Measurements from ENCODE around the gene FAHD1.

Gene FAHD1

DNA sequence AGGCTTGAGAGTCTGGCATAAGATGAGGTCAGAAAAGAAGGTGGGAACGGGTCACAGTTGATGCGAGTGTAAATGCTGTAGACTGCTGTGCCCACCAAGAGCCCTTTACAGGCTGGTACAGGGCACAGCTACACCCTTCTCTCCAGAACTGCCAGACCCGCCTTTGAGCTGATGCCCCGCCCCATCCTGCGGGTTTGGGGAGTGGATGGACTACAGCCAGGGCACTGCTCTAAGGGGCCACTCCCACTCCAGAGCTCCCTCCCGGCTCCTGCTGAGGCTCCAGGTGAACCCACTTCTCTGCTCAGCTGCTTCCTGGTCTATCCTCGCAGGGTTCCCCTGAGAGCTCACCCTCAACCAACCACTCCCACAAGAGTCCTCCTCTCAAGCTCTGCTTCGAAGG is 32.6 kb downstream of the FAHD1 start:
- no peak overlapping the region for H3K27ac ChIP-seq (ENCODE audit: low read depth, low read length)
- H4K20me1 ChIP-seq (ENCODE audit: control insufficient read depth, insufficient read depth, low read depth, low read length) = no peaks in the 10 kb centered on the region
- peaks cover 57% of the 10 kb centered on the region for H3K27me3 ChIP-seq (ENCODE audit: control insufficient read depth, low read length)
- H3K79me2 ChIP-seq (ENCODE audit: control insufficient read depth, low read length) = no peaks in the 10 kb centered on the region
- no peaks in the 10 kb centered on the region for H3K4me1 ChIP-seq (ENCODE audit: control insufficient read depth, low read length)
- no peaks in the 10 kb centered on the region for H3K9me3 ChIP-seq (ENCODE audit: control insufficient read depth, insufficient read depth, low read length)
- no peak overlapping the region for H3K4me3 ChIP-seq (ENCODE audit: low read length)
- TF ChIP-seq, protein P1, sequence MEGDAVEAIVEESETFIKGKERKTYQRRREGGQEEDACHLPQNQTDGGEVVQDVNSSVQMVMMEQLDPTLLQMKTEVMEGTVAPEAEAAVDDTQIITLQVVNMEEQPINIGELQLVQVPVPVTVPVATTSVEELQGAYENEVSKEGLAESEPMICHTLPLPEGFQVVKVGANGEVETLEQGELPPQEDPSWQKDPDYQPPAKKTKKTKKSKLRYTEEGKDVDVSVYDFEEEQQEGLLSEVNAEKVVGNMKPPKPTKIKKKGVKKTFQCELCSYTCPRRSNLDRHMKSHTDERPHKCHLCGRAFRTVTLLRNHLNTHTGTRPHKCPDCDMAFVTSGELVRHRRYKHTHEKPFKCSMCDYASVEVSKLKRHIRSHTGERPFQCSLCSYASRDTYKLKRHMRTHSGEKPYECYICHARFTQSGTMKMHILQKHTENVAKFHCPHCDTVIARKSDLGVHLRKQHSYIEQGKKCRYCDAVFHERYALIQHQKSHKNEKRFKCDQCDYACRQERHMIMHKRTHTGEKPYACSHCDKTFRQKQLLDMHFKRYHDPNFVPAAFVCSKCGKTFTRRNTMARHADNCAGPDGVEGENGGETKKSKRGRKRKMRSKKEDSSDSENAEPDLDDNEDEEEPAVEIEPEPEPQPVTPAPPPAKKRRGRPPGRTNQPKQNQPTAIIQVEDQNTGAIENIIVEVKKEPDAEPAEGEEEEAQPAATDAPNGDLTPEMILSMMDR (IDR thresholded peaks at IDR 0.05; ENCODE audit: low read depth, low read length, poor library complexity, severe bottlenecking) = no peak
- TF ChIP-seq EZH2phosphoT487 (IDR thresholded peaks at IDR 0.05; ENCODE audit: borderline replicate concordance, low read length) = no peak
- no peak overlapping the region for H3K4me2 ChIP-seq (ENCODE audit: low read length)
- H3K9me2 ChIP-seq (replicated peaks; ENCODE audit: control insufficient read depth, low read length) = no peaks in the 10 kb centered on the region
- H3K36me3 ChIP-seq (ENCODE audit: control insufficient read depth, low read length) = no peaks in the 10 kb centered on the region
- H3F3A ChIP-seq (ENCODE audit: control insufficient read depth, insufficient read depth) = no peaks in the 10 kb centered on the region

DNA sequence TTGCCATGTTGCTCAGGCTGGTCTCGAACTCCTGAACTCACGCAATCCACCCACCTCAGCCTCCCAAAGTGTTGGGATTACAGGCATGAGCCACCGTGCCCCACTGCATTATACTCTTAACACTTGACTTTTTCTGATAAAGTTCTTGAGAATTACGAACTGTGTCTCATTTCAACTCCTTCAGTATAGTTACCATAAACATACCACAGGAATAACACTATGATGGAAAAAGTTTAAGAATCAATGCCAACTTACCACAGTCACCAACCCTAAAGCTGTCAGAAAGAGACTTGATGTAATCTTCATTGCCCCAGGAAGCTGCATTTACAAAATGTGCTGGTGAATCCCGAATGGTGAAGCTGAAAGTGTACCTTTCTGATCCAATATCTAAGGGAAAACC is 34.7 kb downstream of the FAHD1 start:
- no peaks in the 10 kb centered on the region for H4K20me1 ChIP-seq (ENCODE audit: control insufficient read depth, insufficient read depth, low read depth, low read length)
- TF ChIP-seq EZH2phosphoT487 (IDR thresholded peaks at IDR 0.05; ENCODE audit: borderline replicate concordance, low read length) = no peak
- TF ChIP-seq, protein P1 (IDR thresholded peaks at IDR 0.05; ENCODE audit: low read depth, low read length, poor library complexity, severe bottlenecking) = no peak
- peaks cover 60% of the 10 kb centered on the region for H3K27me3 ChIP-seq (ENCODE audit: control insufficient read depth, low read length)
- H3K4me2 ChIP-seq (ENCODE audit: low read length) = no peak overlapping the region
- no peak overlapping the region for H3K27ac ChIP-seq (ENCODE audit: low read depth, low read length)
- H3K4me3 ChIP-seq (ENCODE audit: low read length) = no peak overlapping the region
- H3K36me3 ChIP-seq (ENCODE audit: control insufficient read depth, low read length) = no peaks in the 10 kb centered on the region
- no peaks in the 10 kb centered on the region for H3K9me2 ChIP-seq (replicated peaks; ENCODE audit: control insufficient read depth, low read length)
- no peaks in the 10 kb centered on the region for H3K9me3 ChIP-seq (ENCODE audit: control insufficient read depth, insufficient read depth, low read length)
- H3K79me2 ChIP-seq (ENCODE audit: control insufficient read depth, low read length) = no peaks in the 10 kb centered on the region
- H3F3A ChIP-seq (ENCODE audit: control insufficient read depth, insufficient read depth) = no peaks in the 10 kb centered on the region
- no peaks in the 10 kb centered on the region for H3K4me1 ChIP-seq (ENCODE audit: control insufficient read depth, low read length)

DNA sequence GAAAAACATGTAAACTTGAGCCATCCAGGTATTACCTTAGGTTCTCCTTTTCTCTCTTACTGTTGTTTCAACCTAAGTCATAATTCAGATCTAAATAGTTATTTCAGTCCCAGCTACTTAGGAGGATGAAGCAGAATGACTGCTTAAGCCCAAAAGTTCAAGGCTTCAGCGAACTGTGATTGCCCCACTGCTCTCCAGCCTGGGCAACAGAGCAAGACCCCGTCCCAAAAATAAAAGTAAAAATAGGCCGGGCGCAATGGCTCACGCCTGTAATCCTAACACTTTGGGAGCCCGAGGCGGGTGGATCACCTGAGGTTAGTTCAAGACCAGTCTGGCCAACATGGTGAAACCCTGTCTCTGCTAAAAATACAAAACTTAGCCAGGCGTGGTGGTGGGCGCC is 35.4 kb downstream of the FAHD1 start:
- H4K20me1 ChIP-seq (ENCODE audit: control insufficient read depth, insufficient read depth, low read depth, low read length) = no peaks in the 10 kb centered on the region
- no peaks in the 10 kb centered on the region for H3K9me3 ChIP-seq (ENCODE audit: control insufficient read depth, insufficient read depth, low read length)
- TF ChIP-seq, protein P1 (IDR thresholded peaks at IDR 0.05; ENCODE audit: low read depth, low read length, poor library complexity, severe bottlenecking) = no peak
- TF ChIP-seq EZH2phosphoT487 (IDR thresholded peaks at IDR 0.05; ENCODE audit: borderline replicate concordance, low read length) = no peak
- H3K27ac ChIP-seq (ENCODE audit: low read depth, low read length) = no peak overlapping the region
- no peak overlapping the region for H3K4me2 ChIP-seq (ENCODE audit: low read length)
- peaks cover 54% of the 10 kb centered on the region for H3K27me3 ChIP-seq (ENCODE audit: control insufficient read depth, low read length)
- no peaks in the 10 kb centered on the region for H3K36me3 ChIP-seq (ENCODE audit: control insufficient read depth, low read length)
- H3K4me1 ChIP-seq (ENCODE audit: control insufficient read depth, low read length) = no peaks in the 10 kb centered on the region
- H3K79me2 ChIP-seq (ENCODE audit: control insufficient read depth, low read length) = no peaks in the 10 kb centered on the region
- no peaks in the 10 kb centered on the region for H3F3A ChIP-seq (ENCODE audit: control insufficient read depth, insufficient read depth)
- no peak overlapping the region for H3K4me3 ChIP-seq (ENCODE audit: low read length)
- no peaks in the 10 kb centered on the region for H3K9me2 ChIP-seq (replicated peaks; ENCODE audit: control insufficient read depth, low read length)
